HepG2 (cell line): ENCODE results near the gene MYL11. TPM values are rescaled to one million over a fixed set of nuclear protein-coding genes. Genes with fewer than 3 reads are reported as not detected.

Experiments used
- SRY ChIP-seq: sonication (generic); formaldehyde crosslinking; IDR thresholded peaks from 2 replicates; pipeline ENCODE4 v1.8.0; 2022; ENCODE audit warnings: mild to moderate bottlenecking, missing genetic modification reagents
- TP53 ChIP-seq: sonication (generic); formaldehyde crosslinking; conservative IDR thresholded peaks from 2 replicates; pipeline ENCODE4 v1.4.0; 2020; ENCODE audit warnings: missing genetic modification reagents
- polyA plus RNA-seq, 8 experiments: library from polyadenylated mRNA; depleted of rRNA in 3 of 8; stranded (reverse) in 7 of 8; unstranded in 1 of 8; fragments of >200 nt; fragmentation: Illumina TruSeq in 4 of 8; extraction: Trizol in 4 of 8; gene quantifications; 2 replicates each; pipeline versions ENCODE4 v1.2.1 to v1.2.3, GENCODE V29; 2011 to 2016; ENCODE audit warnings: low read depth in 4 of 8, missing spikeins in 1 of 8, mixed read lengths in 1 of 8; ENCODE audit not compliant: insufficient read depth in 1 of 8
- total RNA-seq, 5 experiments: library from RNA; depleted of rRNA; stranded (reverse); fragments of >200 nt; fragmentation: Illumina TruSeq; extraction: Trizol; gene quantifications; 2 replicates each; pipeline ENCODE4 v1.2.3, GENCODE V29; 2016; ENCODE audit warnings: low read depth in 1 of 5
- TF ChIP-seq, protein P1 (sequence below): IDR thresholded peaks from 2 replicates; pipeline ENCODE4 v1.6.1; 2016; ENCODE audit warnings: low read depth, missing genetic modification reagents, missing compliant biosample characterization
- TF ChIP-seq, protein P2 (sequence below): sonication (generic); formaldehyde crosslinking; IDR thresholded peaks from 2 replicates; pipeline ENCODE4 v1.8.1; 2023; ENCODE audit warnings: mild to moderate bottlenecking, moderate library complexity, missing genetic modification reagents
- TF ChIP-seq, protein P3 (sequence below), 2 experiments: IDR thresholded peaks; 2 replicates each; pipeline ENCODE4 v1.6.1; 2011 to 2012; ENCODE audit warnings: low read length in 2 of 2, borderline replicate concordance in 1 of 2, low read depth in 1 of 2, mild to moderate bottlenecking in 1 of 2, moderate library complexity in 1 of 2
- TF ChIP-seq, protein P4 (sequence below): sonication (generic); formaldehyde crosslinking; IDR thresholded peaks from 2 replicates; pipeline ENCODE4 v1.4.0; 2020; ENCODE audit warnings: missing genetic modification reagents

The MYL11 gene
- total and polyA plus RNA-seq, 2 of the 13 experiments (the other 11 are each of a cell fraction or from before 2014, with no cell fraction given): not detected

DNA sequence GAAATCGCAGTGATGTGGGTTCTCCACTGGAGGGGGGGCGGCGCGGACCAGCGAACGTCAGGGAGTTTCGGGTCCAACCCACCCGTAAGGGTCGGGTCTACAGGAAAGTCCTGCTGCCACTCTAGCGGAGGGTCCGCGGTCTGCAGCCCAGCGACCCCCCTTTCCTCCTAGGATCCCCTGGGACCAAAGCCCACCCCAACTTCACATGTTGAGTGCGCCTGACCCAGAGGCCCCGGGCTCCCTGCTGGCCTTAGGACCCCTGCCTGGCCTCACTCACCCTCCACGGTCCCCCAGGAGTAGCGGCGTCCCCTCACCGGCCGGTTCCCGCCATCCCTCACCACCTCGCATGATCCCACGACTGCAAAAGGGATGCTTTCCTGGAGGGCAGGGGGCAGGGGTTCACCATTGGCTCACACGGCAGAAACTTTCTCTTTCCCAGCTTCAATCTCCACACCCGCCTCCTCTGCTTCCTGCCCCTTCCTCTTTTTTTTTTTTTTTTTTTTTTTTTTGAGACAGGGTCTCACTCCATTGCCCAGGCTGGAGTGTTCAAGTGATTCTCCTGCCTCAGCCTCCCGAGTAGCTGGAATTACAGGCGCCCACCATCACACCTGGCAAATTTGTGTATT, 4.7 kb downstream of the MYL11 start (continued):
- TF ChIP-seq, protein P1, sequence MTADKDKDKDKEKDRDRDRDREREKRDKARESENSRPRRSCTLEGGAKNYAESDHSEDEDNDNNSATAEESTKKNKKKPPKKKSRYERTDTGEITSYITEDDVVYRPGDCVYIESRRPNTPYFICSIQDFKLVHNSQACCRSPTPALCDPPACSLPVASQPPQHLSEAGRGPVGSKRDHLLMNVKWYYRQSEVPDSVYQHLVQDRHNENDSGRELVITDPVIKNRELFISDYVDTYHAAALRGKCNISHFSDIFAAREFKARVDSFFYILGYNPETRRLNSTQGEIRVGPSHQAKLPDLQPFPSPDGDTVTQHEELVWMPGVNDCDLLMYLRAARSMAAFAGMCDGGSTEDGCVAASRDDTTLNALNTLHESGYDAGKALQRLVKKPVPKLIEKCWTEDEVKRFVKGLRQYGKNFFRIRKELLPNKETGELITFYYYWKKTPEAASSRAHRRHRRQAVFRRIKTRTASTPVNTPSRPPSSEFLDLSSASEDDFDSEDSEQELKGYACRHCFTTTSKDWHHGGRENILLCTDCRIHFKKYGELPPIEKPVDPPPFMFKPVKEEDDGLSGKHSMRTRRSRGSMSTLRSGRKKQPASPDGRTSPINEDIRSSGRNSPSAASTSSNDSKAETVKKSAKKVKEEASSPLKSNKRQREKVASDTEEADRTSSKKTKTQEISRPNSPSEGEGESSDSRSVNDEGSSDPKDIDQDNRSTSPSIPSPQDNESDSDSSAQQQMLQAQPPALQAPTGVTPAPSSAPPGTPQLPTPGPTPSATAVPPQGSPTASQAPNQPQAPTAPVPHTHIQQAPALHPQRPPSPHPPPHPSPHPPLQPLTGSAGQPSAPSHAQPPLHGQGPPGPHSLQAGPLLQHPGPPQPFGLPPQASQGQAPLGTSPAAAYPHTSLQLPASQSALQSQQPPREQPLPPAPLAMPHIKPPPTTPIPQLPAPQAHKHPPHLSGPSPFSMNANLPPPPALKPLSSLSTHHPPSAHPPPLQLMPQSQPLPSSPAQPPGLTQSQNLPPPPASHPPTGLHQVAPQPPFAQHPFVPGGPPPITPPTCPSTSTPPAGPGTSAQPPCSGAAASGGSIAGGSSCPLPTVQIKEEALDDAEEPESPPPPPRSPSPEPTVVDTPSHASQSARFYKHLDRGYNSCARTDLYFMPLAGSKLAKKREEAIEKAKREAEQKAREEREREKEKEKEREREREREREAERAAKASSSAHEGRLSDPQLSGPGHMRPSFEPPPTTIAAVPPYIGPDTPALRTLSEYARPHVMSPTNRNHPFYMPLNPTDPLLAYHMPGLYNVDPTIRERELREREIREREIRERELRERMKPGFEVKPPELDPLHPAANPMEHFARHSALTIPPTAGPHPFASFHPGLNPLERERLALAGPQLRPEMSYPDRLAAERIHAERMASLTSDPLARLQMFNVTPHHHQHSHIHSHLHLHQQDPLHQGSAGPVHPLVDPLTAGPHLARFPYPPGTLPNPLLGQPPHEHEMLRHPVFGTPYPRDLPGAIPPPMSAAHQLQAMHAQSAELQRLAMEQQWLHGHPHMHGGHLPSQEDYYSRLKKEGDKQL: no peak
- no peak for TF ChIP-seq TP53 (CRISPR knock-in tag)
- TF ChIP-seq, protein P2, sequence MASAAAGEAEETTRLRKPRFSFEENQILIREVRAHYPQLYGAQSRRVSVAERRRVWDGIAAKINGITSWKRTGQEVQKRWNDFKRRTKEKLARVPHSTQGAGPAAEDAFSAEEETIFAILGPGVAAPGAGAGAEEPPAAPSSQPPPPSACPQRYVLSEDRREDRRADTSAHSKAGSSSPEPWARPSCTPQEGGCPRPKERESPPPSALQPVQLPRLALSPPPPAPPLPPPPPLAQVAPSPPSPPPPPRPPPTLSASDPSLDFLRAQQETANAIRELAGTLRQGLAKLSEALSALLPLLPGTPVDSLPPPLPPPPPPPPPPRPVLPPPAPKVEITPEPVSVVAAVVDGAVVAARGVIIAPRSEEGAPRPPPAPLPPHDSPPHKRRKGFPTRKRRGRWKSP (CRISPR knock-in tag): no peak
- no peak for TF ChIP-seq SRY
- TF ChIP-seq, protein P3, sequence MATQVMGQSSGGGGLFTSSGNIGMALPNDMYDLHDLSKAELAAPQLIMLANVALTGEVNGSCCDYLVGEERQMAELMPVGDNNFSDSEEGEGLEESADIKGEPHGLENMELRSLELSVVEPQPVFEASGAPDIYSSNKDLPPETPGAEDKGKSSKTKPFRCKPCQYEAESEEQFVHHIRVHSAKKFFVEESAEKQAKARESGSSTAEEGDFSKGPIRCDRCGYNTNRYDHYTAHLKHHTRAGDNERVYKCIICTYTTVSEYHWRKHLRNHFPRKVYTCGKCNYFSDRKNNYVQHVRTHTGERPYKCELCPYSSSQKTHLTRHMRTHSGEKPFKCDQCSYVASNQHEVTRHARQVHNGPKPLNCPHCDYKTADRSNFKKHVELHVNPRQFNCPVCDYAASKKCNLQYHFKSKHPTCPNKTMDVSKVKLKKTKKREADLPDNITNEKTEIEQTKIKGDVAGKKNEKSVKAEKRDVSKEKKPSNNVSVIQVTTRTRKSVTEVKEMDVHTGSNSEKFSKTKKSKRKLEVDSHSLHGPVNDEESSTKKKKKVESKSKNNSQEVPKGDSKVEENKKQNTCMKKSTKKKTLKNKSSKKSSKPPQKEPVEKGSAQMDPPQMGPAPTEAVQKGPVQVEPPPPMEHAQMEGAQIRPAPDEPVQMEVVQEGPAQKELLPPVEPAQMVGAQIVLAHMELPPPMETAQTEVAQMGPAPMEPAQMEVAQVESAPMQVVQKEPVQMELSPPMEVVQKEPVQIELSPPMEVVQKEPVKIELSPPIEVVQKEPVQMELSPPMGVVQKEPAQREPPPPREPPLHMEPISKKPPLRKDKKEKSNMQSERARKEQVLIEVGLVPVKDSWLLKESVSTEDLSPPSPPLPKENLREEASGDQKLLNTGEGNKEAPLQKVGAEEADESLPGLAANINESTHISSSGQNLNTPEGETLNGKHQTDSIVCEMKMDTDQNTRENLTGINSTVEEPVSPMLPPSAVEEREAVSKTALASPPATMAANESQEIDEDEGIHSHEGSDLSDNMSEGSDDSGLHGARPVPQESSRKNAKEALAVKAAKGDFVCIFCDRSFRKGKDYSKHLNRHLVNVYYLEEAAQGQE (IDR thresholded peaks at IDR 0.05; ENCODE audit: borderline replicate concordance in 1 of 2, low read depth in 1 of 2, low read length in 2 of 2): no peak
- TF ChIP-seq, protein P4, sequence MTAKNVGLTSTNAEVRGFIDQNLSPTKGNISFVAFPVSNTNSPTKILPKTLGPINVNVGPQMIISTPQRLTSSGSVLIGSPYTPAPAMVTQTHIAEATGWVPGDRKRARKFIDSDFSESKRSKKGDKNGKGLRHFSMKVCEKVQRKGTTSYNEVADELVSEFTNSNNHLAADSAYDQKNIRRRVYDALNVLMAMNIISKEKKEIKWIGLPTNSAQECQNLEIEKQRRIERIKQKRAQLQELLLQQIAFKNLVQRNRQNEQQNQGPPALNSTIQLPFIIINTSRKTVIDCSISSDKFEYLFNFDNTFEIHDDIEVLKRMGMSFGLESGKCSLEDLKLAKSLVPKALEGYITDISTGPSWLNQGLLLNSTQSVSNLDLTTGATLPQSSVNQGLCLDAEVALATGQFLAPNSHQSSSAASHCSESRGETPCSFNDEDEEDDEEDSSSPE (CRISPR knock-in tag): no peak
- TF ChIP-seq, all 625 proteins: peak for 28
